ENCODE data around the gene GSS. TPM values are rescaled to one million over a fixed set of nuclear protein-coding genes. Genes with fewer than 3 reads are reported as not detected.

Gene GSS
- total RNA-seq, 1 experiment from 2014 or later: 83.6 TPM

- TF ChIP-seq REST (IDR thresholded peaks at IDR 0.05; ENCODE audit: low read depth) (no peak), POLR2A (IDR thresholded peaks at IDR 0.05; ENCODE audit: borderline replicate concordance, extremely low read depth, insufficient read depth, insufficient read length) (no peak)
Observed at GRCh38 chr20:34880215-34880850, 75.3 kb downstream of the GSS start (continued).

MicroRNAs within 50 kb of the gene (microRNA counts, 767-probe panel; counts per million panel counts)
- not detected for microRNA hsa-miR-499a-3p
- not detected for microRNA hsa-miR-499a-5p
- microRNA hsa-miR-499b-3p: not detected
- microRNA hsa-miR-499b-5p: not detected

Small RNAs within 50 kb of the gene (microRNA-seq; reads per million reads assigned to microRNA genes)
- gene MIR499A (ENCODE audit: borderline number of aligned reads): not detected
- gene MIR499B (ENCODE audit: borderline number of aligned reads): not detected

Other genes with a start within 250 kb of the GSS start
- 24.8 TPM for gene NCOA6, start 130.2 kb downstream of the GSS start, total RNA-seq (2021; ENCODE audit: unreplicated experiment)
- 9.4 TPM for gene GGT7, start 83.0 kb downstream of the GSS start, total RNA-seq (2021; ENCODE audit: unreplicated experiment)
- gene ACSS2, start 79.2 kb downstream of the GSS start, total RNA-seq (2021; ENCODE audit: unreplicated experiment): 71.7 TPM
- gene MYH7B, start 62 bp upstream of the GSS start, total RNA-seq (2021; ENCODE audit: unreplicated experiment): 0.74 TPM
- 48.6 TPM for gene TRPC4AP, start 137.0 kb upstream of the GSS start, total RNA-seq (2021; ENCODE audit: unreplicated experiment)
- 22.8 TPM for gene EDEM2, start 191.5 kb upstream of the GSS start, total RNA-seq (2021; ENCODE audit: unreplicated experiment)
- gene PROCR, start 216.3 kb upstream of the GSS start, total RNA-seq (2021; ENCODE audit: unreplicated experiment): 52.0 TPM

Measured in HCT116 (cell line).